GM19372 (cell line): ENCODE data around the gene NPRL2.
"Not testable (repeated sequence)": the region's sequence is repeated elsewhere in the genome, so short reads cannot be mapped to it uniquely, and the experiment has no call there.

ENCODE experiments used
- ATAC-seq: cut with Tn5 transposase; IDR thresholded peaks from one replicate; pipeline ENCODE4 v1.9.1; 2021; ENCODE audit warnings: mild to moderate bottlenecking, low read depth, moderate library complexity; ENCODE audit not compliant: unreplicated experiment

NPRL2 gene

DNA sequence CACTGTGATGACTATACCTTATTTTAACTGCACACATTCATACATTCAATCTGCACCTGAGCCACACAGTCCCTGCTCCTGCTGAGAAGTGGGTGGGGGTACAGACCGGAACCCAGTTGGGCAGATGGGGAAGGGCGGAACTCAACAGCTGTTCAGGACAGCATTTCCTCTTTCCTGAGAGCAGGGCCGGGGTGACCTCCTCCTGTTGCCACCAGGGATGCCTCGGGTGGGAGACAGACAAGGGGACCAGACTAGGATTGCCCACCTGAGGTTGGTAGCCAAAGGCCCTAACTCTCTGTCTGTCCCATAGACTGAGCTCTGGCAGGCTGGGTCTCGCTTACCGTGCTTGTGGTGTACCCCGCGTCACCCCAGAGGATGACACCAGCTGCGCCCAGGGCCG lies 32.0 kb downstream of the NPRL2 start:
- no peak for ATAC-seq

- no peak for ATAC-seq
These were observed 32.4 kb downstream of the NPRL2 start for GRCh38 chr3:50318163-50318562.

DNA sequence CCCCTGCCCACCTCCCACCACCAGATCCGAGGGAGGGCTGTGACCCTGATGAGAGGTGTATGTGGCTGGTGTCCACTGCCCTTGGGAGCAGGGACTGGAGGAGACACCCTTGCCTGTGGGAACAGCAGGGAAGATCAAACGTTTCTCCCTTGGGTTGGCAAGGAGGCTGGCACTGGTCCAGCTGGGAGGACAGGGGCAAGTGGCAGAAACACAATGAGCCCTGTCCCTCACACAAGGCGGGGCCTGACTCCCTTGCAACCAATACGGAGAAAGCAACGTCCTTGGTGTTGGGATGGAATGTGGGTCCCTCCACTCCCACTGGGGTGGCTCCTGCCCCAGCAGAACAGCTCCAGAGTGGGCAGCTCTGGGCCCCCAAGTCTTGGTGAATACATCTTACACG lies 33.3 kb downstream of the NPRL2 start:
- no peak for ATAC-seq

- ATAC-seq = no peak
These were observed 33.8 kb downstream of the NPRL2 start for GRCh38 chr3:50316657-50317242.

GRCh38 chr3:50314816-50315215 lies 35.8 kb downstream of the NPRL2 start:
- no peak for ATAC-seq

- ATAC-seq = no peak
These were observed 36.2 kb downstream of the NPRL2 start for GRCh38 chr3:50314342-50314741.

DNA sequence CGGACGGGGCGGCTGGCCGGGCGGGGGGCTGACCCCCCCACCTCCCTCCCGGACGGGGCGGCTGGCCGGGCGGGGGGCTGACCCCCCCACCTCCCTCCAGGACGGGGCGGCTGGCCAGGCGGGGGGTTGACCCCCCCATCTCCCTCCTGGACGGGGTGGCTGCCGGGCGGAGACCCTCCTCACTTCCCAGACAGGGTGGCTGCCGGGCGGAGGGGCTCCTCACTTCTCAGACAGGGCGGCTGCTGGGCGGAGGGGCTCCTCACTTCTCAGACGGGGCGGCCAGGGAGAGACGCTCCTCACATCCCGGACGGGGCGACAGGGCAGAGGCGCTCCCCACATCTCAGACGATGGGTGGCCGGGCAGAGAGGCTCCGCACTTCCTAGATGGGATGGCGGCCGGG lies 38.5 kb downstream of the NPRL2 start:
- ATAC-seq = not testable (repeated sequence)

- ATAC-seq = no peak
These were observed 46.0 kb downstream of the NPRL2 start for GRCh38 chr3:50304601-50305000.

GRCh38 chr3:50303013-50303815 lies 47.4 kb downstream of the NPRL2 start, which contains the start of gene HYAL1:
TSS of gene HYAL1 (minus strand) at chr3:50303574. CDS start at chr3:50302956, 618 bp downstream.
- no peak for ATAC-seq

GRCh38 chr3:50302095-50303012 lies 48.2 kb downstream of the NPRL2 start:
- ATAC-seq = no peak

GRCh38 chr3:50300681-50301254 lies 49.8 kb downstream of the NPRL2 start:
- no peak for ATAC-seq

GRCh38 chr3:50299929-50300680 lies 50.5 kb downstream of the NPRL2 start:
- ATAC-seq = no peak

DNA sequence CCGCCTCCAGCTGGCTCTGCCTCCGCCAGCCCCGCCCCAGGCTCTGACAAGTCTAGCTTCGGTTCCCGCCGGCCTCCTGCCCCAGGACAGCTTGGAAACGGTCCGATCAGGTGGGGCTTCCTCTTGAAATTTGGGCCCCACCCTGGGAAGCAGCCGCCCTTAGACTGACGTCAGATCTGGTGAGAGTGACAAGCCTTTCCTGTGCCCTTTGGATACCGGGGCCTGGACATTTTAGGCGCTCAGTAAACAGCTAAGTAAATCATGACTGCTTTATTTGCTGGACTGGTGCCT lies 51.0 kb downstream of the NPRL2 start:
- no peak for ATAC-seq

- ATAC-seq = peak; percentile 86
These were observed 51.5 kb downstream of the NPRL2 start, which contains the start of the genes HYAL3 and NAA80 for GRCh38 chr3:50298836-50299637. TSS of gene HYAL3 (minus strand) at chr3:50299405. CDS start at chr3:50295602, 3,803 bp downstream. TSS of gene NAA80 (minus strand) at chr3:50299405. CDS start at chr3:50297463, 1,942 bp downstream.

- ATAC-seq = no peak
These were observed 52.5 kb downstream of the NPRL2 start for GRCh38 chr3:50297896-50298725.

GRCh38 chr3:50297384-50297775 lies 53.2 kb downstream of the NPRL2 start:
- ATAC-seq = no peak
